ENCODE results near the gene CDH16.

The CDH16 gene

GRCh38 chr16:66894948-66895688 lies 23.6 kb downstream of the CDH16 start:
- no peak for DNase-seq (ENCODE audit: low read depth in 2 of 2)

- DNase-seq (ENCODE audit: low read depth in 2 of 2): no peak
These were observed 24.6 kb downstream of the CDH16 start for GRCh38 chr16:66894055-66894454.

- DNase-seq (ENCODE audit: low read depth in 2 of 2): no peak
These were observed 26.9 kb downstream of the CDH16 start for GRCh38 chr16:66891797-66892196.

GRCh38 chr16:66891360-66891759 lies 27.3 kb downstream of the CDH16 start:
- DNase-seq (ENCODE audit: low read depth in 2 of 2): no peak

GRCh38 chr16:66890799-66891198 lies 27.9 kb downstream of the CDH16 start:
- no peak for DNase-seq (ENCODE audit: low read depth in 2 of 2)

GRCh38 chr16:66889622-66890021 lies 29.1 kb downstream of the CDH16 start:
- no peak for DNase-seq (ENCODE audit: low read depth in 2 of 2)

GRCh38 chr16:66888647-66889615 lies 29.8 kb downstream of the CDH16 start:
- no peak for DNase-seq (ENCODE audit: low read depth in 2 of 2)

- DNase-seq (ENCODE audit: low read depth in 2 of 2): no peak
These were observed 31.8 kb downstream of the CDH16 start for GRCh38 chr16:66886914-66887313.

GRCh38 chr16:66886321-66886720 lies 32.4 kb downstream of the CDH16 start:
- DNase-seq (ENCODE audit: low read depth in 2 of 2): no peak

- DNase-seq (ENCODE audit: low read depth in 2 of 2): no peak
These were observed 33.2 kb downstream of the CDH16 start for GRCh38 chr16:66885491-66885890.

- no peak for DNase-seq (ENCODE audit: low read depth in 2 of 2)
These were observed 36.0 kb downstream of the CDH16 start for GRCh38 chr16:66882702-66883101.

GRCh38 chr16:66881964-66882508 lies 36.6 kb downstream of the CDH16 start:
- DNase-seq (ENCODE audit: low read depth in 2 of 2): no peak

- DNase-seq (ENCODE audit: low read depth in 2 of 2): no peak
These were observed 37.1 kb downstream of the CDH16 start for GRCh38 chr16:66881560-66881959.

GRCh38 chr16:66881014-66881417 lies 37.7 kb downstream of the CDH16 start:
- no peak for DNase-seq (ENCODE audit: low read depth in 2 of 2)

GRCh38 chr16:66880288-66881013 lies 38.2 kb downstream of the CDH16 start, which contains the start of gene PDP2:
PDP2 (plus strand) TSS chr16:66880515; CDS start chr16:66884285, 3,770 bp downstream.
- DNase-seq (ENCODE audit: low read depth in 2 of 2): peak; percentile 87 to 91

- peak; percentile 71 to 73 for DNase-seq (ENCODE audit: low read depth in 2 of 2)
These were observed 40.6 kb downstream of the CDH16 start for GRCh38 chr16:66878067-66878466.

- no peak for DNase-seq (ENCODE audit: low read depth in 2 of 2)
These were observed 44.5 kb downstream of the CDH16 start for GRCh38 chr16:66874079-66874775.

GRCh38 chr16:66873685-66874055 lies 45.0 kb downstream of the CDH16 start:
- DNase-seq (ENCODE audit: low read depth in 2 of 2): no peak

- peak; percentile 92 for DNase-seq (ENCODE audit: low read depth in 2 of 2)
These were observed 45.6 kb downstream of the CDH16 start for GRCh38 chr16:66872943-66873684.

GRCh38 chr16:66872559-66872942 lies 46.1 kb downstream of the CDH16 start:
- DNase-seq (ENCODE audit: low read depth in 2 of 2): no peak
